ENCODE measurements around the gene HFE. TPM values are rescaled to one million over a fixed set of nuclear protein-coding genes. Genes with fewer than 3 reads are reported as not detected.
A peak's percentile ranks its signal among the peaks of the same experiment; 100 is the strongest.

The HFE gene
- total and polyA plus RNA-seq, 2 donors from 2014 or later = 6.3 to 10.6 TPM

- DNase-seq (peak in 4 of 5 donors; percentile 63 to 86 (median 77)), FAIRE-seq (peak; percentile 82)
- H3K27me3 ChIP-seq (ENCODE audit: control insufficient read depth, insufficient read depth, low read length) = no peaks in the 10 kb centered on the region
- no peak overlapping the region for H3K27ac ChIP-seq (ENCODE audit: low read depth in 2 of 2, low read length in 2 of 2)
- peak; percentile 72 for TF ChIP-seq CTCF (IDR thresholded peaks at IDR 0.05; ENCODE audit: borderline replicate concordance, extremely low read depth, insufficient read depth)
- no peak overlapping the region for H3K9ac ChIP-seq (ENCODE audit: low read length in 3 of 3)
- intact Hi-C loops (cut with DNase I) = loop anchor here (5.0 kb wide), 1 partner anchor 35 kb away; no protein-coding TSS in a partner anchor
- H3K4me3 ChIP-seq (ENCODE audit: low read length in 3 of 3) = no peak overlapping the region
- H3K36me3 ChIP-seq (ENCODE audit: control insufficient read depth in 2 of 3, insufficient read depth in 3 of 3, low read length in 3 of 3) = no peaks in the 10 kb centered on the region
- no peaks in the 10 kb centered on the region for H3K4me1 ChIP-seq (ENCODE audit: control insufficient read depth in 2 of 3, insufficient read depth in 2 of 3, low read depth in 1 of 3, low read length in 3 of 3)
- H3K9me3 ChIP-seq (ENCODE audit: control insufficient read depth in 2 of 3, insufficient read depth in 1 of 3, low read length in 3 of 3) = no peaks in the 10 kb centered on the region
These were observed 10.1 kb downstream of the HFE start for GRCh38 chr6:26097268-26097875.

GRCh38 chr6:26103141-26103769, 16.0 kb downstream of the HFE start:
- FAIRE-seq = no peak
- intact Hi-C loops (cut with DNase I) = no loop called here
- H3K27me3 ChIP-seq (ENCODE audit: control insufficient read depth, insufficient read depth, low read length) = no peaks in the 10 kb centered on the region
- no peaks in the 10 kb centered on the region for H3K36me3 ChIP-seq (ENCODE audit: control insufficient read depth in 2 of 3, insufficient read depth in 3 of 3, low read length in 3 of 3)
- H3K4me3 ChIP-seq (ENCODE audit: low read length in 3 of 3) = peak overlapping the region; percentile 5 to 98 (median 73)
- TF ChIP-seq CTCF (IDR thresholded peaks at IDR 0.05; ENCODE audit: borderline replicate concordance, extremely low read depth, insufficient read depth) = no peak
- DNase-seq = peak in 1 of 5 donors; percentile 46
- H3K27ac ChIP-seq (ENCODE audit: low read depth in 2 of 2, low read length in 2 of 2) = peak overlapping the region in 1 of 2 donors; percentile 96
- H3K9me3 ChIP-seq (ENCODE audit: control insufficient read depth in 2 of 3, insufficient read depth in 1 of 3, low read length in 3 of 3) = no peaks in the 10 kb centered on the region
- peaks cover 0 to 5% (median 3%) of the 10 kb centered on the region in 3 donors for H3K4me1 ChIP-seq (ENCODE audit: control insufficient read depth in 2 of 3, insufficient read depth in 2 of 3, low read depth in 1 of 3, low read length in 3 of 3)
- peak overlapping the region in 2 of 3 donors; percentile 20 to 35 for H3K9ac ChIP-seq (ENCODE audit: low read length in 3 of 3)

- H3K4me3 ChIP-seq (ENCODE audit: low read length in 3 of 3) = peak overlapping the region; percentile 73 to 98 (median 87)
- H3K36me3 ChIP-seq (ENCODE audit: control insufficient read depth in 2 of 3, insufficient read depth in 3 of 3, low read length in 3 of 3) = no peaks in the 10 kb centered on the region
- FAIRE-seq = peak; percentile 98
- H3K27me3 ChIP-seq (ENCODE audit: control insufficient read depth, insufficient read depth, low read length) = no peaks in the 10 kb centered on the region
- TF ChIP-seq CTCF (IDR thresholded peaks at IDR 0.05; ENCODE audit: borderline replicate concordance, extremely low read depth, insufficient read depth) = no peak
- H3K9ac ChIP-seq (ENCODE audit: low read length in 3 of 3) = peak overlapping the region; percentile 63 to 98 (median 78)
- peaks cover 0 to 5% (median 3%) of the 10 kb centered on the region in 3 donors for H3K4me1 ChIP-seq (ENCODE audit: control insufficient read depth in 2 of 3, insufficient read depth in 2 of 3, low read depth in 1 of 3, low read length in 3 of 3)
- no peaks in the 10 kb centered on the region for H3K9me3 ChIP-seq (ENCODE audit: control insufficient read depth in 2 of 3, insufficient read depth in 1 of 3, low read length in 3 of 3)
- intact Hi-C loops (cut with DNase I) = no loop called here
- H3K27ac ChIP-seq (ENCODE audit: low read depth in 2 of 2, low read length in 2 of 2) = peak overlapping the region; percentile 79 to 96
- peak; percentile 91 to 98 (median 96) for DNase-seq
These were observed 16.7 kb downstream of the HFE start for GRCh38 chr6:26103770-26104456.
